ENCODE measurements around the gene SF3A1.

The SF3A1 gene

GRCh38 chr22:30371321-30371720, 14.6 kb upstream of the SF3A1 start:
- H3K27ac ChIP-seq: no peak overlapping the region
- TF ChIP-seq CTCF (IDR thresholded peaks at IDR 0.05) (no peak), ZFX (IDR thresholded peaks at IDR 0.05; ENCODE audit: borderline replicate concordance) (no peak)

DNA sequence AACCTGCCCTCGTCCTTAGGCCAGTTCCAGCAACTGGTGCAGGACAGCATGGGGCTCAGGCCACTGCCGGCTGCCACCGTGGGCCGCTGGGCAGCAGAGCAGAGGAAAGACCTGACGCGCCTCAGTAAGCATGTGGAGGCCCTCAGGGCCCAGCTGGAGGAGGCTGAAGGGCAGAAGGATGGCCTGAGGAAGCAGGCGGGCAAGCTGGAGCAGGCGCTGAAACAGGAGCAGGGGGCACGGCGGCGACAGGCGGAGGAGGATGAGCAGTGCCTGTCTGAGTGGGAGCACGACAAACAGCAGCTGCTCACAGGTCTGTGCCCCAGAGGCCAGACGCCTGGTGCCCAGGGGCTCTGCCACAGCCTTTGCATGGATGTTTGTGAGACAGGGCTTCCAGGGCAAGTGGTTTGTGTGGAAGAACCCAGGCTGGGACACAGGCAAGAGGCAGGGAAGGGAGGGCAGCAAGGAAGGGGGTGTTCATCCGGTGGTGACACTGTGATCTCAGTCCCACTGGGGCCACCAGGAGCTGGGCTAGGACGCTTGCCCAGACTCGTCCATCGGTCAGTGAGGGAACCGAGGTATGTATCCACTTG, 14.0 kb upstream of the SF3A1 start:
- TF ChIP-seq CTCF (IDR thresholded peaks at IDR 0.05): no peak
- TF ChIP-seq ZFX (IDR thresholded peaks at IDR 0.05; ENCODE audit: borderline replicate concordance): no peak
- H3K27ac ChIP-seq: no peak overlapping the region

DNA sequence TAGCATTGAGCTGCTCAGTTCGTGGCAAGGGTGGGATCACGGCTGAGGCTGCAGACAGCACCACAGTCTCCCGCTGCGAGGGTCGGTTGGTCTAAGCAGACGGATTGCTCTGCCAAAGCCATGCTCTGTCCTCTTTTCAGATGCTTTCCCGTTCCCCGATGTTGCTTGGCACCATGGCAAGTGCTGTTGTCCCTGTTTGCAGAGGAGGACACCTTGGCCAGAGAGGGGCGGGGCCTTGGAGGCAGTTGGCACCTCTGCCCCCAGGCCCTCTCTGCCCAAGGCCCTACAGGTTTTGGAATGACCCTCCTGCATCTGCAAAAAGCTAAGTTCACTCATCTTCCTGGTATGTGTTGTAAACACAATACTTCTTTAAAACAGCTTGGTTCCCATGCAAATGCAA, 11.7 kb upstream of the SF3A1 start:
- no peak for TF ChIP-seq CTCF (IDR thresholded peaks at IDR 0.05)
- no peak for TF ChIP-seq ZFX (IDR thresholded peaks at IDR 0.05; ENCODE audit: borderline replicate concordance)
- no peak overlapping the region for H3K27ac ChIP-seq

GRCh38 chr22:30365891-30366290, 9.2 kb upstream of the SF3A1 start:
- H3K27ac ChIP-seq: no peak overlapping the region

GRCh38 chr22:30362651-30363281, 6.1 kb upstream of the SF3A1 start:
- TF ChIP-seq ZFX (IDR thresholded peaks at IDR 0.05; ENCODE audit: borderline replicate concordance): no peak
- no peak overlapping the region for H3K27ac ChIP-seq

More at GRCh38 chr22:30365891-30366290, 9.2 kb upstream of the SF3A1 start:
- TF ChIP-seq ZFX (IDR thresholded peaks at IDR 0.05; ENCODE audit: borderline replicate concordance): no peak
- no peak for TF ChIP-seq CTCF (IDR thresholded peaks at IDR 0.05)

DNA sequence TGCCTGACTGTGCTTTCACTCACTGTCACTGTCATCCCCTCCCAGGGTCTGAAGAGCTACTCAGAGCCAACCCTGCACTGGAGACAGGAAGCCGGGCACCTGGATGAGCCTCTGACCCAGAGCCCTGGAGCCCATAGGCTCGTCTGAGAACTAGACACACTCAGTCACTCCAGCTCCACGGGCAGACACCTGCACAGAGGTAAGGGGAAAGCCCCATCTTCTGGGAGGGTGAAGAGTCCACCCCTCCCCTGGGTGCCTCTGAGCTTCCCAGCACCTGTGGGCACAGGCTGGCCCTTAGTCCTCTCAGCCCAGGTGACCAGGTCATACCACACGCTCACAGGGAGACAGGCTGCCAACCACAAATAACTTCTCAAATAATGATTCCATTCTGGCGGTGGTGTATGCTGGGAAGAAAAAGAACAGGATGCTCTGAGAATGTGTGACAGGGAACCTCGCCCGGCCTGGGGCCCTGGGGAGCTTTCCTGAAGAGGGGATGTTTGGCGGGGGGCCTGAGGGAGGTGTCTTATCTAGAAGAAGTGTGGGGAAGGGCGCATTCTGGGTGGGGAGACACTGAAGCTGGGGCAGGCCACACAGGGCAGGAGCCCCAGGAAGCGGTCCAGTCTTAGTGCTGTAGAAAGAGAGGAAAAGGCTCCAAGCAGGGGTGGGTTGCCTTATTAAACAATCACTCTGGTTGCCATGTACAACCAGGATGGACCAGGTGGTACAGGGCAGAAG, 5.4 kb upstream of the SF3A1 start:
- no peak overlapping the region for H3K27ac ChIP-seq
- TF ChIP-seq ZFX (IDR thresholded peaks at IDR 0.05; ENCODE audit: borderline replicate concordance) (no peak), CTCF (IDR thresholded peaks at IDR 0.05) (no peak)

- TF ChIP-seq ZFX (IDR thresholded peaks at IDR 0.05; ENCODE audit: borderline replicate concordance): no peak
- no peak for TF ChIP-seq CTCF (IDR thresholded peaks at IDR 0.05)
- H3K27ac ChIP-seq: no peak overlapping the region
Observed at GRCh38 chr22:30358541-30358940, 1.8 kb upstream of the SF3A1 start.

Measured in 22Rv1 (cell line).